Adipocyte (in vitro differentiated cells): Measurements from ENCODE around the gene SCAMP2.
A peak's percentile ranks its signal among the peaks of the same experiment; 100 is the strongest.
"Not testable (repeated sequence)": the region's sequence is repeated elsewhere in the genome, so short reads cannot be mapped to it uniquely, and the experiment has no call there.

ENCODE experiments used
- DNase-seq: peaks from one replicate; pipeline ENCODE4 v3.0.0-alpha.2; 2015; ENCODE audit warnings: low read depth
- H3K27me3 ChIP-seq: replicated peaks from 2 replicates; pipeline ENCODE4 v1.7.0; 2013; ENCODE audit warnings: mild to moderate bottlenecking, low read length, moderate library complexity; ENCODE audit not compliant: control insufficient read depth, insufficient read depth
- H3K36me3 ChIP-seq: 2 replicates; pipeline ENCODE4 v1.7.0; 2013; ENCODE audit warnings: low read length, mild to moderate bottlenecking, moderate library complexity; ENCODE audit not compliant: control insufficient read depth, insufficient read depth, severe bottlenecking
- H3K4me1 ChIP-seq: 2 replicates; pipeline ENCODE4 v1.7.0; 2013; ENCODE audit warnings: mild to moderate bottlenecking, low read length, moderate library complexity; ENCODE audit not compliant: control insufficient read depth, insufficient read depth
- H3K4me3 ChIP-seq: 2 replicates; pipeline ENCODE4 v1.7.0; 2013; ENCODE audit warnings: mild to moderate bottlenecking, low read length, moderate library complexity
- H3K9ac ChIP-seq: 2 replicates; pipeline ENCODE4 v1.7.0; 2013; ENCODE audit warnings: mild to moderate bottlenecking, low read length, moderate library complexity
- H3K9me3 ChIP-seq: 2 replicates; pipeline ENCODE4 v1.7.0; 2013; ENCODE audit warnings: mild to moderate bottlenecking, low read length, moderate library complexity; ENCODE audit not compliant: control insufficient read depth

Gene SCAMP2

GRCh38 chr15:74903676-74904075 lies 30.5 kb upstream of the SCAMP2 start:
- Histone ChIP-seq H3K27me3 (no peaks in the 10 kb centered on the region), H3K36me3 (peaks cover 62% of the 10 kb centered on the region), H3K9me3 (no peaks in the 10 kb centered on the region), H3K4me3 (no peak overlapping the region), H3K4me1 (peaks cover 59% of the 10 kb centered on the region), H3K9ac (peak overlapping the region; percentile 7)
- no peak for DNase-seq

GRCh38 chr15:74902295-74903075 lies 29.3 kb upstream of the SCAMP2 start:
- no peak for DNase-seq

GRCh38 chr15:74901612-74902063 lies 28.5 kb upstream of the SCAMP2 start:
- Histone ChIP-seq H3K4me3 (peak overlapping the region; percentile 21), H3K9ac (peak overlapping the region; percentile 55), H3K4me1 (peaks cover 50% of the 10 kb centered on the region), H3K27me3 (no peaks in the 10 kb centered on the region), H3K9me3 (no peaks in the 10 kb centered on the region), H3K36me3 (peaks cover 77% of the 10 kb centered on the region)
- DNase-seq = peak; percentile 83

More at GRCh38 chr15:74902295-74903075, 29.3 kb upstream of the SCAMP2 start:
- peak overlapping the region; percentile 55 for H3K9ac ChIP-seq
- H3K4me1 ChIP-seq = peaks cover 55% of the 10 kb centered on the region
- peak overlapping the region; percentile 7 for H3K4me3 ChIP-seq
- H3K9me3 ChIP-seq = no peaks in the 10 kb centered on the region
- H3K27me3 ChIP-seq = no peaks in the 10 kb centered on the region
- H3K36me3 ChIP-seq = peaks cover 73% of the 10 kb centered on the region

GRCh38 chr15:74897300-74897701 lies 24.1 kb upstream of the SCAMP2 start:
- Histone ChIP-seq H3K4me1 (peaks cover 23% of the 10 kb centered on the region), H3K9me3 (no peaks in the 10 kb centered on the region), H3K36me3 (peaks cover 64% of the 10 kb centered on the region), H3K4me3 (no peak overlapping the region), H3K27me3 (no peaks in the 10 kb centered on the region), H3K9ac (no peak overlapping the region)
- DNase-seq = no peak

- H3K27me3 ChIP-seq = no peaks in the 10 kb centered on the region
- H3K9ac ChIP-seq = no peak overlapping the region
- peaks cover 57% of the 10 kb centered on the region for H3K36me3 ChIP-seq
- no peak overlapping the region for H3K4me3 ChIP-seq
- DNase-seq = no peak
- peaks cover 15% of the 10 kb centered on the region for H3K4me1 ChIP-seq
- no peaks in the 10 kb centered on the region for H3K9me3 ChIP-seq
Measured at GRCh38 chr15:74896316-74896715, 23.2 kb upstream of the SCAMP2 start.

GRCh38 chr15:74895830-74896229 lies 22.7 kb upstream of the SCAMP2 start:
- no peaks in the 10 kb centered on the region for H3K27me3 ChIP-seq
- H3K9me3 ChIP-seq = no peaks in the 10 kb centered on the region
- H3K4me3 ChIP-seq = no peak overlapping the region
- H3K36me3 ChIP-seq = peaks cover 52% of the 10 kb centered on the region
- H3K4me1 ChIP-seq = peaks cover 12% of the 10 kb centered on the region
- H3K9ac ChIP-seq = no peak overlapping the region
- DNase-seq = no peak

GRCh38 chr15:74894383-74894782 lies 21.2 kb upstream of the SCAMP2 start:
- Histone ChIP-seq H3K4me1 (peaks cover 12% of the 10 kb centered on the region), H3K36me3 (peaks cover 37% of the 10 kb centered on the region)
- DNase-seq, H3K9ac ChIP-seq, H3K4me3 ChIP-seq, H3K27me3 ChIP-seq, H3K9me3 ChIP-seq: not testable (repeated sequence)

GRCh38 chr15:74893627-74894026 lies 20.5 kb upstream of the SCAMP2 start:
- Histone ChIP-seq H3K36me3 (peaks cover 30% of the 10 kb centered on the region), H3K9me3 (no peaks in the 10 kb centered on the region), H3K4me1 (peaks cover 18% of the 10 kb centered on the region), H3K4me3 (no peak overlapping the region), H3K27me3 (no peaks in the 10 kb centered on the region), H3K9ac (no peak overlapping the region)
- DNase-seq = no peak

GRCh38 chr15:74892931-74893330 lies 19.8 kb upstream of the SCAMP2 start:
- H3K4me3 ChIP-seq = no peak overlapping the region
- H3K9ac ChIP-seq = no peak overlapping the region
- no peaks in the 10 kb centered on the region for H3K9me3 ChIP-seq
- DNase-seq = no peak
- peaks cover 18% of the 10 kb centered on the region for H3K4me1 ChIP-seq
- no peaks in the 10 kb centered on the region for H3K27me3 ChIP-seq
- peaks cover 24% of the 10 kb centered on the region for H3K36me3 ChIP-seq

- peaks cover 18% of the 10 kb centered on the region for H3K4me1 ChIP-seq
- DNase-seq = no peak
- no peak overlapping the region for H3K4me3 ChIP-seq
- H3K27me3 ChIP-seq = no peaks in the 10 kb centered on the region
- H3K9me3 ChIP-seq = no peaks in the 10 kb centered on the region
- no peak overlapping the region for H3K9ac ChIP-seq
- H3K36me3 ChIP-seq = peaks cover 18% of the 10 kb centered on the region
Measured at GRCh38 chr15:74892313-74892712, 19.1 kb upstream of the SCAMP2 start.

GRCh38 chr15:74891469-74891868 lies 18.3 kb upstream of the SCAMP2 start:
- Histone ChIP-seq H3K4me1 (peaks cover 18% of the 10 kb centered on the region), H3K9me3 (no peaks in the 10 kb centered on the region), H3K4me3 (no peak overlapping the region), H3K27me3 (no peaks in the 10 kb centered on the region), H3K9ac (no peak overlapping the region), H3K36me3 (peaks cover 15% of the 10 kb centered on the region)
- no peak for DNase-seq

- Histone ChIP-seq H3K36me3 (peaks cover 15% of the 10 kb centered on the region), H3K27me3 (no peaks in the 10 kb centered on the region), H3K4me3 (peak overlapping the region; percentile 92), H3K9me3 (no peaks in the 10 kb centered on the region), H3K4me1 (peaks cover 18% of the 10 kb centered on the region), H3K9ac (peak overlapping the region; percentile 92)
- DNase-seq = no peak
Measured at GRCh38 chr15:74890665-74890960, 17.4 kb upstream of the SCAMP2 start.
